ENCODE measurements around the gene KCNIP4.

GRCh38 chr4:20829617-20830357 lies 1118.8 kb downstream of the KCNIP4 start:
- no peak for TF ChIP-seq POLR2AphosphoS5 (IDR thresholded peaks at IDR 0.05)
- no peak for TF ChIP-seq CTCF (IDR thresholded peaks at IDR 0.05 in 8 of 11, conservative IDR thresholded peaks at IDR 0.05 in 3 of 11)
- TF ChIP-seq POLR2A (IDR thresholded peaks at IDR 0.05) = no peak
